SIG-M5 treated with dmso at 0.1 percent for 504 hours (cell line): ENCODE results near the gene NSD2.

Source experiments
- DNase-seq: peaks from one replicate; lab custom pipeline; 2025; ENCODE audit not compliant: unreplicated experiment; lab: John Stamatoyannopoulos, UW

NSD2 gene

GRCh38 chr4:1863297-1864033, 7.7 kb upstream of the NSD2 start:
- no peak for DNase-seq

- DNase-seq = no peak
Measured at GRCh38 chr4:1864076-1865008, 6.9 kb upstream of the NSD2 start.

DNA sequence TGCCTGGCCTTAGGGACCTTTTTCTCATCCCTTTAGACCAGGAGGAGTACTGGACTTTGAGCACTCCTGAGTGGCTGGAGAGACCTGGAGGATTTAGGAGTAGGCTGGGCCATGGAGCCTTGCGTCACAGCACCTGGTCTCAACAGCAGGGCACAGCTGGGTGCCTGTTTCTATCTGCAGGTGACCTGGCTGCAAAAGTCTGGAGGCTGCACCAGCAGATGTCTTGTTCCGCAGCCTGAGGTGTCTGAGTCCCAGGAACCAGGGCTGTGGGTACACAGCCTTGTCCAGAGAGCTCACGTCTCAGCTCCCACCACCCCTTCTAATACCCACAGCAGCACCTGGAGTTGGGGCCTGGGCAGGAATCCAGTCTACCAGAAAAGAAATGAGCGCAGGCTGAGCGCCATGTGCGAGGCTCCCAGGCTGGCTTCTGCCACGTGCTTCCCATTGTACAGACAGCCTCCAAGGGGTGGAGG, 5.0 kb upstream of the NSD2 start:
- no peak for DNase-seq

GRCh38 chr4:1868293-1868692, 2.9 kb upstream of the NSD2 start:
- DNase-seq = no peak

DNA sequence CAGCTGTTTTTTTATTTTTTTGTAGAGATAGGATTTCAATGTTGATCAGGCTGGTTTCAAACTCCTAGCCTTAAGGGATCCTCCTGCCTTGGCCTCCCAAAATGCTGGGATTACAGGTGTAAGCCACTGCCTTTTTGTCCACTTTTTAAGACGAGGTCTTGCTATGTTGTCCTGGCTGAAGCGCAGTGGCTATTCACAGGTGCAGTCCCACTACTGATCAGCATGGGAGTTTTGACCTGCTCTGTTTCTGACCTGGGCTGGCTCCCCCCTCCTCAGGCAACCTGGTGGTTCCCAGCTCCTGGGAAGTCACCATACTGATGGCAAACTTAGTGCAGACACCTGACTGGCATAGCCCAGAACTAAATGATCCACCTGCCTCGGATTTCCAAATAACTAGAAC, 2.3 kb upstream of the NSD2 start:
- DNase-seq = no peak

DNA sequence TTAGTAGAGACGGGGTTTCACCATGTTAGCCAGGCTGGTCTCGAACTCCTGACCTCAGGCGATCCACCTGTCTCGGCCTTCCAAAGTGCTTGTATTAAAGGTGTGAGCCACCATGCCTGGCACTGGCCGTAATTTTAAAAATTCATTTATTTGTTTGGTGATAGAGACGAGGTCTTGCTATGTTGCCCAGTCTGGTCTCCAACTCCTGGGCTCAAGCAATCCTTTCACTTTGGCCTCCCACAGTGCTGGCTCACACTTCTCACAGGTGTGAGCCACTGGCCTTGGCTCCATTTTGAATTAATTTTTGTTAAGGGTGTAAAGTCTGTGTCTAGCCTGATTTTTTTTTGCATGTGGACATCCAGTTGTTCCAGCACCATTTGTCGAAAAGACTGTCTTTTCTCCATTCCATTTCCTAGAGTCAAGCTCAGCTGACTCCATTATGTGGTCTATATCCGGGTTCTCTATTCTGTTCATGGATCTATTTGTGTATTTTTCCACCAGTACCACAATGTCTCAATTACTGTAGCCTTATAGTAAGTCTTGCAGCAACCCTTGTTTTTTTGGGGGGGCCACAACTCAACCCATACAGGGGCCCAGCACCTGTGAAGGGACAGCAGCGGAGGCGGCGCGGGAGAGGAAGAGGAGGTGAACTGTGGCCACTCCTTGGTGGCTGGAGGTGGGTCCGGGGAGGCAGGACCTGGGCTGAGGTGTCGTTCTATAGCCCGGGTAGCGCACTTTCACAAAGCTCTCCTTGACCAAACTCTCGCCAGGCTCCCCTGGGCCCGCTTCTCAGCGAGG, 1.5 kb upstream of the NSD2 start:
- DNase-seq = no peak

- DNase-seq = peak; percentile 77
Measured at GRCh38 chr4:1870328-1870577, 940 bp upstream of the NSD2 start.

GRCh38 chr4:1871471-1872021, 353 bp downstream of the NSD2 start:
- no peak for DNase-seq

DNA sequence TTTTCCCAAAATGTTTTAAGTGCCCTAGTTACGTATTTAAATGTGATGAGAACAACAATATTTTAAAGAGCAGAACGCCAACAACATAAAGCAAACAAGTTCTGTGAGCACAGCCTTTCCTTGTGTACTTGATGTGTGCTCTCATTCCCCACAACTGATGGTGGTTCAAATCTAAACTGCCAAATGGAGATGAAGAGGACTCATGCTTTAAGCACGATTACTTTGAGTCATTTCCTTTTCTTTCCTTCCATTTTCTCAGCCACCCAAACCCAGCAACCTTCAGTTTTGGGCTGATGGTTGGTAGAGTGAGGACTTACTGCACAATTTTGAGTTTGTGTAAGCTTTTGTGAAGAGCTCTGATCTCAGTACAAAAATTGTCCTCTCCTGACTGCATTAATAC, 1.7 kb downstream of the NSD2 start:
- DNase-seq = peak; percentile 16

GRCh38 chr4:1873291-1873690, 2.1 kb downstream of the NSD2 start:
- DNase-seq = no peak

DNA sequence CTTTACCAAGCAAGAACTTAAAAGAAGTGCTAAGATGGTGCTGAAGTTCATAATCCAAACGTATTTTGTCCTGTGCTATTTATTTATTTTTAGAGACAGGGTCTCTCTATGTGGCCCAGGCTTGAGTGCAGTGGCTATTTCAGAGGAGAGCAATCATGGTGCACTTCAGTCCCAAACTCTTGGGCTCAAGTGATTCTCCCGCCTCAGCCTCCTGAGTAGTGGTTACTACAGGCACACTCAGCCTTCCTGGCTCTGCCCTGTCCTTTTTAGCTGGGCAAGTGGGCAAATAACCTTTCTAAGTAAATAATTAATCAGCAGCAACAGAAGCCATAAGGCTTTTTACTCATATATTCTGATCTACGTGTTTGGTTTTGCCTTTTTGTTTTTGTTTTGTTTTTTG, 2.6 kb downstream of the NSD2 start:
- DNase-seq = no peak

DNA sequence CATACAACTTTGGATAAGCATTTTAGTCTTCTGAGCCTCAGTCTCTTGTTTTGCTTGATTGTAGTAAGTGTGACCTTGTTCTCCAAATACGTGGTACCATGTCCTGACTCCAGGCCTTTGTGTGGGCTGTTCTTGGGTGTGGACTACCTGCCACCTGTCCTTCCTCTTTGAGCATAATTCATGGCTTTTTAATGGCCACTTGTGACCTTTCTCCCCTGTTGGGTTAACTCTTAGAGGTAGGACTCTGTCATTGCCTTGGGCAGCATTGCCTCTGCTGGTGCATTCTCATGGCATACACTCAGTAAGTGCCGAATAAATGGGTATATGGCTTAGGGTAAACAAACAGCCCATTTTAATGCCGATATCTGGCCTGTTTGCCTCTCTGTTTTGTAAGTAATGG, 3.0 kb downstream of the NSD2 start:
- no peak for DNase-seq

DNA sequence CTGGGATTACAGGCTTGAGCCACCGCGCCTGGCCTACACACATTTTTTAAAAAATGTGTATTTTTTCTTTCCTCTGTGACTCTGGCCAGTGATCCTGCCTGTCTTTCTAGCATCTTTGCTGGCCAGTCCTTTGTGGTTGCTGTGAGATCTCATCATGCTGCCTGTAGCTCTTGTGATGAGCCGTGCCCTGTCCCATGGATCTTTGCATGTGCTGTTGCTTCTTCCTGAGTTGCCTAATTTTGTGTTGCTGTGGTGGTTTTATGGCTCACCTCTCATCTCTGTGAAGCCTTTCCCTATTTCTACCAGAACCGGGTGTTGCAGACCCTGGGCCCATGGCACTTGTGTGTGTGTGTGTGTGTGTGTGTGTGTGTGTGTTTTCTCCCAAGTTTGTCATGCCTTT, 8.3 kb downstream of the NSD2 start:
- DNase-seq = peak; percentile 45

DNA sequence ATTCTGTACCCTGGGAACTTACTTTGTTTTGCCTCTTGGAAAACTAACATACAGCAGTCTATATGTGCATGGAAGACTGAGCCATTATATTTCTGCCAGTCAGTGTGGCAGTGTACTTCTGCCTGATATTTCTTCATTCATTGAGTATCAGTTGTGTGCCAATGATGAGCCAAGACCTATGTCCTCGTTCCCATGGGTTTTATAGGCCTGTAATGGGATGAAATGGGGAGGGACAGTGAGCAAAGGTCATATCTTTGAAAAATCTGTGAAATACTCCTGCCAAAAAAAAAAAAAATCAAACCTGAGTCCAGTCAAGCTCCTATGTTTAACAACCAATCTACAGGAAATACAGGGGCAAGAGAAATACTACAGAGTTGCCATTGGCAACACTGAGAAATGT, 9.1 kb downstream of the NSD2 start:
- no peak for DNase-seq

- DNase-seq = no peak
Measured at GRCh38 chr4:1882850-1883271, 11.7 kb downstream of the NSD2 start.

GRCh38 chr4:1883583-1883982, 12.4 kb downstream of the NSD2 start:
- no peak for DNase-seq

- no peak for DNase-seq
Measured at GRCh38 chr4:1885414-1885813, 14.2 kb downstream of the NSD2 start.

DNA sequence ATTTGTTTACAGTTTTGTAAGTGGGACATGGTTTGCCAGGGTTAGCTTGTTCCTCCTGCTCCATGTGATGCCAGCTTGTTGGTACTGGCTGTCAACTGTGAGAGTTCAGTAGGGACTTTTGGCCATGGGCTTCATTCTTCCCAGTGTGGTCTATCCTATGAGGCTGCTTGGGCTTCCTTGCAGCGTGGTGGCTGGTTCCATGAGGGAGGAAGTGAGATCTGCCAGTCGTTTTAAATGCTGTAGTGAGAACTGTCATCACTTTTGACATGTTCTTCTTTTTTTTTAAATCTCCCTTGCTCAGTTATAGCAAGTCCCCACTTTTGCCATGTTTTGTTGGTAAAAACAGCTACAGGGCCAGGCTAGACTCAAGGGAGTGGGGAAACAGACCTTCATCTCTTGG, 15.9 kb downstream of the NSD2 start:
- peak; percentile 41 for DNase-seq

DNA sequence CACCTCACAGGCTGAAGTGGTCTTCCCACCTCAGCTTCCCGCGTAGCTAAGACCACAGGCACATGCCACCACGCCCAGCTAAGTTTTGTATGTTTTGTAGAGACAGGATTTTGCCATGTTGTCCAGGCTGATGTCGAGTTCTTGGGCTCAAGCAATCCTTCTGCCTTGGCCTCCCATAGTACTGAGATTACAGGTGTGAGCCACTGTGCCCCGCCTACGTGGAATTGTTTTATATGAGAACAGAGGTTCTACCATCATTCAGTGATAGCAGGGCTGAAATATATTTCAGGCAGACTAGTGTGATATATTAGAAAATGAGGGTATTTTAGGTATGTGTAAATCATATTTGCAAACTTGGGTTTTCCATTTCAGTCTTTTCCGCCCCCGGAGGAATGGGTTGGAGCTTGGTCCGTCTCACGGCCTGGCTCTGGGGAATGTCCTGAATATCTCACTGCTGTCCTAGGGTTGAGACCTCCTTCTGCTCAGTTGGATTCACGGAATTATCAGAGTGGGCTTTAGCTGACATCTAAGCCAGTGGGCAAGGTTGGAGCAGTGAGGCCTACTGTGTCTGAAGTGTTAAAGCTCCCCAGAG, 19.9 kb downstream of the NSD2 start:
- no peak for DNase-seq

- no peak for DNase-seq
Measured at GRCh38 chr4:1895971-1896657, 24.9 kb downstream of the NSD2 start.

- no peak for DNase-seq
Measured at GRCh38 chr4:1896658-1896991, 25.4 kb downstream of the NSD2 start.
